C4-2B (cell line): ENCODE data around the gene SNX27.

ENCODE experiments used
- H3K27ac ChIP-seq: fragments of 450-650 bp; 2 replicates; pipeline ENCODE4 v1.5.1; 2017
- ZFX ChIP-seq: fragments of 450-650 bp; IDR thresholded peaks from 2 replicates; pipeline ENCODE4 v1.6.1; 2017
- TF ChIP-seq, protein P1 (sequence below): fragments of 450-650 bp; conservative IDR thresholded peaks from 2 replicates; pipeline ENCODE4 v1.5.1; 2017; ENCODE audit warnings: mild to moderate bottlenecking

The SNX27 gene

DNA sequence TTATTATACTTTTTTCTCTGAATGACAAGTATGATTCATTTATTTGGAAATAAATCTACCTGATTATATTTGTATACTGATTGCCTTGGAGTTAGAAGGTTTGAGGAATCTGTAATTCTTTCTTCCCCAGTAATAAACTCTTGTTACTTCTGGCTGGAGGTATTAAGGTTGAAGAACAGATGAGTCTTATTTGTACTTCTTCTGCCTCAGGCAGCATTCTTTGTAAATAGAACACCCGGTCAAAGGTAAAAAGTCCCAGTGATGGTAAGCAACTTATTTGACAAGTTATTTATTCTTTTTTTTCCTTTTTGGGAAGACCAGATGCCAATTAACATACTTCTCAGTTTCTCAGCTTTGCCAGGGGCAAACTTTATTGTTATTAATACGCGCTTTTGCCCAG is 12.9 kb downstream of the SNX27 start:
- TF ChIP-seq, protein P1, sequence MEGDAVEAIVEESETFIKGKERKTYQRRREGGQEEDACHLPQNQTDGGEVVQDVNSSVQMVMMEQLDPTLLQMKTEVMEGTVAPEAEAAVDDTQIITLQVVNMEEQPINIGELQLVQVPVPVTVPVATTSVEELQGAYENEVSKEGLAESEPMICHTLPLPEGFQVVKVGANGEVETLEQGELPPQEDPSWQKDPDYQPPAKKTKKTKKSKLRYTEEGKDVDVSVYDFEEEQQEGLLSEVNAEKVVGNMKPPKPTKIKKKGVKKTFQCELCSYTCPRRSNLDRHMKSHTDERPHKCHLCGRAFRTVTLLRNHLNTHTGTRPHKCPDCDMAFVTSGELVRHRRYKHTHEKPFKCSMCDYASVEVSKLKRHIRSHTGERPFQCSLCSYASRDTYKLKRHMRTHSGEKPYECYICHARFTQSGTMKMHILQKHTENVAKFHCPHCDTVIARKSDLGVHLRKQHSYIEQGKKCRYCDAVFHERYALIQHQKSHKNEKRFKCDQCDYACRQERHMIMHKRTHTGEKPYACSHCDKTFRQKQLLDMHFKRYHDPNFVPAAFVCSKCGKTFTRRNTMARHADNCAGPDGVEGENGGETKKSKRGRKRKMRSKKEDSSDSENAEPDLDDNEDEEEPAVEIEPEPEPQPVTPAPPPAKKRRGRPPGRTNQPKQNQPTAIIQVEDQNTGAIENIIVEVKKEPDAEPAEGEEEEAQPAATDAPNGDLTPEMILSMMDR, result no peak
- TF ChIP-seq ZFX, result no peak
- H3K27ac ChIP-seq, result no peak overlapping the region

DNA sequence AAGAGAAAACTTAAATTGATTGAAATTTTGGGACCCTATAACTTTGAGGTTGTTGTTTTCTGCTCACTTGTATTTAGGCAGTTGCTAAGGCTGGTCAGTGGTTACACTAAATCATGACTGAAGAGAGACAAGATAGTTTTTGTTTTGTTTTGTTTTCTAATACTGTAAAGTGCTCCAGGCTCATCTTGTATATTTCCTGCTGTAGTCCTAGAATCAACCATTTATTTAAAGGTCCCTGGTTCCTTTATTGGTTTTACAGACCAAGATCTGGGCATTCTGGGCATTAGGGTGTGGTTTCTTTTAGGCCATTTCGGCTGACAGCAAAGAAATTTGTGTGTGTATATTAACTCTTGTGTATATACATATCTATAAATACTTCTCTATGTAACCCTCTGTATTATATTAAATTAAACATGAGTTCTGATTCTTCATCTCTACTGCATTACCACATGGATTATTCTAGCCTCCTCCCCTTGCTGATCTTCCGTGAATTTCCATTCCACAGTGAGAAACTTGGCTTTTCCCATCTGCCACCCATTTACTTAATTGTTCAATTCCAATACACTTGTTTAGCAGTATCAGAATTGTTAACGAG is 15.0 kb downstream of the SNX27 start:
- H3K27ac ChIP-seq, result no peak overlapping the region
- TF ChIP-seq, protein P1, result no peak
- TF ChIP-seq ZFX, result no peak

DNA sequence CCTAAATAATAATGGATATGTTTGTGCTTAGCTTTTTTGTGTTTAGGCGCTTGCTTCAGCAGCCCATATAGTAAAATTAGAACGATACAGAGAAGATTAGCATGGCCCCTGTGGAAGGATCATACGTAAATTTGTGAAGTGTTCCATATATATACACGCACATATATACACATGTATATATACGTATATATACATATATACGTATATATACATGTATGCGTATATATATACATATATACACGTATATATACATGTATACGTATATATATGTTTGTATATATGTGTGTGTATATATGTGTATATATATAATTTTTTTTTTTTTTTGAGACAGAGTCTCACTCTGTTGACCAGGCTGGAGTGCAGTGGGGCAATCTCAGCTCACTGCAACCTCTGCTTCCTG is 17.4 kb downstream of the SNX27 start:
- no peak for TF ChIP-seq ZFX
- TF ChIP-seq, protein P1, result no peak

DNA sequence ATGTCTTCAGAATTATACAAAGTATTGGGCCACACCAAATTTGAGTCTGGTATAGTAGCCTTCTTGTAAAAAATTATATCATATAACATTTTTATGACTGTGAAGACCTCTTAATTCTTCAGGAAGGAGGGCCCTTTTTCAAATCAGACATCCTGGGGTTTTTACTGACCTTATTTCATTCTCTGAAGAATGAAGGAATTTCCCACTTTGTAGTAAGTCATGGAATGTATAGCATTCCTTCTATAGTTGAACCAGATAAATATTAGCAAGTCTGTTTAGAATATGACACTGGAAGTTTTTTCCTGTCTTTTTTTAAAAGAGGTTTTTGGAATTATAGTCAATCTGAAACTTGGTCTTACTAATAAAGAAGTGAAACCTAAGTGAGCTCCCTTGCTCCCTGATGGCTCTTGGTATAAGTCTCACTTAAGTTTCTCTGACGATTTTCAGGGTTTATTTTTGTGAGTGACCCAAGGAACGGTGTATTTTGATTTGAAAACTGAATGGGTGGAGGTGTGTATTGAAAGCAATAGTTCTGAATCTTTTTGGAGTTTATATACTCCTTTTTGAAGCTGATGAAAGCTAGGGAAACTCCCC is 23.7 kb downstream of the SNX27 start:
- H3K27ac ChIP-seq, result no peak overlapping the region
- TF ChIP-seq ZFX, result no peak
- TF ChIP-seq, protein P1, result no peak

More for the DNA sequence above, 17.4 kb downstream of the SNX27 start:
- H3K27ac ChIP-seq, result no peak overlapping the region

DNA sequence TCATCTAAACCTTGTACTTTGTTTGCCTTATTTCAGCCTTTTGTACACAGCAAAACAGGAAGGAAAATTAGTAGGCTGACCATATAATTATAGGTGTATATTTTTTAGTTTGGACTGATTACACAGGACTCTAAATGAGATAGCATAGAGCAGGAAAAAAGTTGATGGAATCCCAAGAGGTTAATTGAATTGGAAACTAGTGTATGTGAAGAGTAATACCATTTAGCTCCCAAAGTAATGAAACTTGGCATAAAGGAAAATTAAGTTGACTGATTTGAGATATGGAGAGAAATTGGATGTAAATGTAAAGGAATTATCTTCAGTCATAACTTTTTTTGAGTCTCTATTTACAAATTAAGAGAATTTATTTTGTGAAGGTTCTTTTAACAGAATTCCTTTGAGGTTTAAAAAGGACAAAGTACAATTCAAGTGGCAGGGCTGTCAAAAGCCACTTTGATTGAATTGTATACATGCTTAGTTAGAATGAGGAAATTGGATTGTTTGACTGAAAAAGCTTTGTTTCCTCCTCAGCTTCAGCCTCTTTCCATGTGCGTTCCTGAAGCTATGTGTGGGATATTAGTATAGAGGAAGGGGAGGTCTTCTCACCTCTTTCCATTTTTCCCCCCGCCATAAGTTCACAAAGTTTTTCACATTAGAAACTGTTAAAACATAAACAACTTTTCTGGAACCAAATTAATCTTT is 26.4 kb downstream of the SNX27 start:
- TF ChIP-seq, protein P1, result no peak
- no peak for TF ChIP-seq ZFX
- no peak overlapping the region for H3K27ac ChIP-seq

DNA sequence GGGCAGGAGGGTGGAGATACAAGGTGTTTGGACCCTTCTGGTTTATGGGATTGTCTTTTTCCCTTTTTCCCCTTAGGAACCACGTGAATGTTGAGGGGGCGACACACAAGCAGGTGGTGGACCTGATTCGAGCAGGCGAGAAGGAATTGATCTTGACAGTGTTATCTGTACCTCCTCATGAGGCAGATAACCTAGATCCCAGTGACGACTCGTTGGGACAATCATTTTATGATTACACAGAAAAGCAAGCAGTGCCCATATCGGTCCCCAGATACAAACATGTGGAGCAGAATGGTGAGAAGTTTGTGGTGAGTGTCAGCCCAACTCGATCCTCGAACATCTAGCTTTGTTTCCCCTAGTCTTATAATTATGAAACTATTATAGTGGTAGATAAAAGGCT is 27.0 kb downstream of the SNX27 start:
- TF ChIP-seq ZFX, result no peak
- TF ChIP-seq, protein P1, result no peak
- H3K27ac ChIP-seq, result no peak overlapping the region

DNA sequence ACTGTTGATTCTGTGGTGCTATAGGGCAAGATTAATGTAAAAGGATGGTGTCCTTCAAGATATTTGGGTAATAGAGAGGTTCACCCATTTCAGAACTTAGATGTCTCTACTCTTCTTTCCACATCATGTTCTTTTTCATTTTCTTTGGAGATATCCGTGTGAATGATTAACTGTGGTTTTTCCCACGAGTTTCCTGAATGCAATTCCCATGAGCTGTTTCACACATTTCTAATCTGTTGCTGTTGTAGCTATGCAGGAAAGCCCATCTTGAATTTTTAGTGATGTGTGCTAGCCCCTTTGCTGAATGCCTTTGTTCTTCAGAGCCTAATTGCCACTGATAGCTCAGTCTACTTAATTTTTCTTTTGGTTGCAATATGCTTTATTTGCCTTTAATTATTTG is 27.6 kb downstream of the SNX27 start:
- no peak overlapping the region for H3K27ac ChIP-seq
- TF ChIP-seq, protein P1, result no peak
- no peak for TF ChIP-seq ZFX
